ENCODE measurements around the gene TERF2IP.

The TERF2IP gene

GRCh38 chr16:75632857-75633256 is 14.7 kb upstream of the TERF2IP start:
- in situ Hi-C loops (cut with MboI; ENCODE audit: low sequenced_read_pairs): loop anchor here (25.0 kb wide), 1 partner anchor 971 kb away; the partner anchor contains the start of gene RFWD3

GRCh38 chr16:75635036-75635435 is 12.5 kb upstream of the TERF2IP start:
- in situ Hi-C loops (cut with MboI; ENCODE audit: low sequenced_read_pairs): loop anchor here (25.0 kb wide), 1 partner anchor 973 kb away; the partner anchor contains the start of gene RFWD3

DNA sequence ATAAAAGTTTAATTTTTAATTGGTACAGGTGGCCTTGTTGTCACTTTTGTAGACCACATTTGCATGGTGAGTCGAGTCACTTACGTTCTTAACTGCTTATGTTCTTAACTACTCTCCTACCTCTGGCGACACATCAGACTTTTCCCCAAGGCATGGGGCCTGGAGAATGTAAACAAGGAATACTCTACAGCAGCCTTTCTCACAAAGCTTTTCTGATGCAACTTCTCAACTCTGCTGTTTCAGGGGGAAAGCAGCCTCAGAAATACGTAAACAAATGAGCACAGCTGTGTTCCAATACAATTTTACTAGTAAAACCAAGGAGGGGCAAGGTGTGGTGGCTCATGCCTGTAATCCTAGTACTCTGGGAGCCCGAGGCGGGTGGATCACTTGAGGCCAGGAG is 7.0 kb upstream of the TERF2IP start:
- in situ Hi-C loops (cut with MboI; ENCODE audit: low sequenced_read_pairs): loop anchor here (25.0 kb wide), 1 partner anchor 978 kb away; the partner anchor contains the start of gene RFWD3

DNA sequence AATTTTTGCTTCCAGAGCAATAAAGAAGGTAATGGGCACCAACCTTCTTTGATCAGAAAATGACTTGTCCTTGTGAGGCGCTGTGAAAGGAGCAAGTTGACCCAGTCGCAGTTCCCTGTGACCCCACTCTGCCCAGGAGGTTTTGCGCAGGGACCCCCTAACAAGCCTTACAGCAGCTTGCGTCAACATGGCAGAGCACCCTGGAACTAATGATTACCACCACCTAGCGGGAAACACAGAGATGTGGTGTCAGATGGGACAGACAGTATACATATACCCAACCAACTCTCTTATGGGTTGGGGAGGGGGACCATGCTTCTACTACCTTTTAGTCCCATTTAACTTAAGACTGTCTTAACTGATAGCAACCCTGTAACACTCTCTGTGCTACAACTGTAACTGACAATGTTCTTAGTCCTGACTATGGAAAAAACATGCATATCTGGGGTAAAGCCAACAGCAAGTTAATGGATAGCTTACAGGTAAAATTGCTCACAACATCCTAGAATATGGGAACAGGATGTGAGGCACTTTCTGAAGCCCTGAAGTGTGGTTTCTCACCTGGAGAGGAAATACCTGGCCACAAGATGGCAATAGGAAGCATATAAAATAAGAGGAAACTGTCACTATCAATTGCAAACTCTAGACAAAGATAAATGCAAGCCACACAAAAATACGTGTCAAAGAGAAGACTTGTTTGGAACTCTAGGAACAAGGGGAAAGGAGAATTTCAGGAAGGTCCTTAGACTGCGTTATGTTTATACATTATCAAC is 3.1 kb upstream of the TERF2IP start:
- in situ Hi-C loops (cut with MboI; ENCODE audit: low sequenced_read_pairs): loop anchor here (25.0 kb wide), 1 partner anchor 982 kb away; the partner anchor contains the start of gene RFWD3

DNA sequence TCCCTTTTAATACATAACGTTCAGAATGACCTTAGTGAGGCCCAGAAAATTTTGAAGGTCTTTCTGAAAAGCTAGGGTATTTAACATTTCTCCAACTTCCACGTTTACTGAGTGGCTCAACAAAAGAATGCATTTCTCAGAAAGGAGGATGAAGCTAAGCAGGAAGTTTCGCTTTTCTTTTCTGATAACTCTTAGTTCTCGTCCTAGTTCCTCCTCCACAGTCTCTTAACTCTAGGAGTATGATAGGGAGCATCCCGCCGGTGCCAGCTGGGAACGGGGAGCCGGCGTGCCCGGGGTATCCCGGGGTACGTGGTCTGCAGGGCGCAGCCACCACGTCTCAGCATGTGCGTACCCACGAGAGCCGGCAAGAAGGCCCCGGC is 471 bp upstream of the TERF2IP start:
- in situ Hi-C loops (cut with MboI; ENCODE audit: low sequenced_read_pairs): loop anchor here (25.0 kb wide), 1 partner anchor 985 kb away; the partner anchor contains the start of gene RFWD3

DNA sequence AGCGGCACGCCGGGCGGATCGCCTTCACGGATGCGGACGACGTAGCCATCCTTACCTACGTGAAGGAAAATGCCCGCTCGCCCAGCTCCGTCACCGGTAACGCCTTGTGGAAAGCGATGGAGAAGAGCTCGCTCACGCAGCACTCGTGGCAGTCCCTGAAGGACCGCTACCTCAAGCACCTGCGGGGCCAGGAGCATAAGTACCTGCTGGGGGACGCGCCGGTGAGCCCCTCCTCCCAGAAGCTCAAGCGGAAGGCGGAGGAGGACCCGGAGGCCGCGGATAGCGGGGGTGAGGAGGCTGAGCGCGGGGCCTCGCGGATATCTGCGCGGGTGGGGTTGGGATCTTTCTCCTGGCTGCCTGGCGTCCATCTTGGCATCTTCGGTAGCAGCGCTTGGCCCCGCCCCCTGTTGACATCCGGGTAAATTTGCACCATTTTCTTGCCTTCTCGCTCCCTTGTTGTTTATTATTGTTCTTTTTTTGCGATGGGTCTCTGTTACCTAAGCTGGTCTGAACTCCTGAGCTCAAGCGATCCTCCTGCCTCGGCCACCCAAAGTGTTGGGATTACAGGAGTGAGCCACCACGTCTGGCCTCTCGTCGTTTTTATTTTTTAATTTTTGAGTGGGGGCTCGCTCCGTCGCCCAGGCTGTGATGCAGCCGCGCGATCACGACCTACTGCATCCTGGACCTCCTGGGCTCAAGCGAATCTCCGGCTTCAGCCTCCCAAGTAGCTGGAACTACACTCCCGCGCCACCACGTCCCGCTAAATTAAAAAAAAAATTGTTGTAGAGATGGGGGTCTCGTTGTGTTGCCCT is 898 bp downstream of the TERF2IP start:
- in situ Hi-C loops (cut with MboI; ENCODE audit: low sequenced_read_pairs): loop anchor here (25.0 kb wide), 1 partner anchor 986 kb away; the partner anchor contains the start of gene RFWD3

GRCh38 chr16:75653922-75654321 is 6.3 kb downstream of the TERF2IP start:
- in situ Hi-C loops (cut with MboI; ENCODE audit: low sequenced_read_pairs): no loop called here

DNA sequence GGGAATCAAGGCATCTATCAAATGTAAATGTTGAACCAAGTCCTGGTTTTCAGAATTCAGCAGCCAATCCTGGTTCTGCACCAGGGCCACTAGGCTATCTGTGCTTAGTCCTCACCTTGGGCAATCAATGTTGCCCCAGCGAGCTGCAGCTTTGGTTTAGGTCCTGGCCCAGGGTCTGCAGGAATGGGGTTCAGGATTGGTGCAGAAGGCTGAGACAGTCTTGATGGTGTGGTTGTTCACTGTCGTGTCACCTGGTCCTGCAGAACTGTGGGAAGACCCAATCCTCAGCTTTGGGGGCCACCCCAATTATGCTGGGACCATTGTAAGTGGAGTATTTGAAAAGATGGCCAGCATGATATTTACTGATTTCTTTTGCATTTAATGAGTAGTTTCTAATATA is 10.6 kb downstream of the TERF2IP start:
- in situ Hi-C loops (cut with MboI; ENCODE audit: low sequenced_read_pairs): no loop called here

DNA sequence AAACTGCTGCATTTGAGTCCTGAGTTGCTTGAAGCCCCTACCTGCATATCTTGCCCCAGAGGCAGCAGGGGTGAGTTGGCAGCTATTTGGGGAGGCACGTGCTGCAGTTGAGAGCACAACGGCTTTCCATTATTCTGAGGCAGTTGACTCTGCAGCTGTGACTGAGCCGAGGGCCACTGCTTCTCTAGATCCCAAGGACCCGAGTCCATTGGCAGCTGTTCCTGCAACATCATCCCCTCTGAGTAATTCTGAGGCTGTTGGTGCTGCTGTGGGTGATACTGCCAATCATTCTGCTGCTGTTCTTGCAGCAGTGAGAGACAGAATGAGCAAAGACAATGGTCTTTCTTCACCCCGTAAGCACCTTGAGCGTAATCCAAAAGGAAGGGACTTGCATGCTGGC is 12.7 kb downstream of the TERF2IP start:
- in situ Hi-C loops (cut with MboI; ENCODE audit: low sequenced_read_pairs): no loop called here

DNA sequence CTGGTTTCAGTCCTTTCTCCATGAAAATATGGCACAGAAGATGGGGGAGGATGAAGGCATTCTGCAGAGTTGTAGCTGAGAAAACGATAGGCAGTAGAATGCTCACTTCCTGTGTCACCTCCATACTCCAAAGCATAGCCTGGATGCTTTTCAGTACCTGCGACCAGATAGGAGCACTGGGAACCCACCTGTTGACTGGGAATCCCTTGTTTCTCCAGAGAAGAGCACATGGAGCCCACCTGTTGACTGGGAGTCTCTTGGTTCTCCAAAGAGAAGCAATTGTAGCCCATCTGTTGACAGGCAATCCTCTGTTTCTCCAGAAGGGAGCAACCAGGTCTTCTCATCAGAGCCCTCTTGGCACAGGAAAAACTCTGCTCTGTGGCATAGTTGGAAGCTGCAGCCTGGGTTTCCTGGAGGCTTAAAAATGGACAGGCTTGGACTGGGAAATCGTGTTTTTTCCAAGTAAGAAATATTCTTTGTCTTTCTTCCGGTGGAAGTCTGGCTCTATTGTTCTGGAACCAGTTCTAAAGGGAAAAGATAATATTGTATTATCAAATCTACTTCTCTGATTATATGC is 13.2 kb downstream of the TERF2IP start:
- in situ Hi-C loops (cut with MboI; ENCODE audit: low sequenced_read_pairs): no loop called here

GRCh38 chr16:75667503-75667902 is 19.9 kb downstream of the TERF2IP start:
- in situ Hi-C loops (cut with MboI; ENCODE audit: low sequenced_read_pairs): no loop called here

GRCh38 chr16:75676909-75677308 is 29.3 kb downstream of the TERF2IP start, which contains the start of gene CPHXL2:
TSS of gene CPHXL2 (minus strand) at chr16:75677009. CDS start at chr16:75676999, 10 bp downstream.
- in situ Hi-C loops (cut with MboI; ENCODE audit: low sequenced_read_pairs): no loop called here

DNA sequence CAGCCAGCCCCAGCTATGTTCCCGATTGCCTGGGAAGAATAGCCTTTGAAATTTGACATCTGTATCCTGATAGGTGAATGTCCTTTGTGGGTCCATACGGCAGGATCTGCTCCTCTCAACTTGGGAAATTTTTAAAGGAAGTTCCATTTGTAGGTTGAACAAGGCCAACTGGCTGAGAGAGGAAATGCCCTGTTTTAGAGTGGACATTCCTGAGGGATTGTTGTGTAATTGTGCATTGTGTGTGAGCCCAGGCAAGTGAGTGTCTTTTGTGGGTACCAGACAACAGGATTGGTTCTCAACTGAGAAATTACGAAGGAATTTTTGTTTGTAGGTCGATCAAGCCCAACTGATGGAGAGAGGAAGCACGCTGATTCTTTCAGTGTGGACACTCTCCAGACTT is 31.8 kb downstream of the TERF2IP start:
- in situ Hi-C loops (cut with MboI; ENCODE audit: low sequenced_read_pairs): no loop called here

GRCh38 chr16:75682308-75682707 is 34.7 kb downstream of the TERF2IP start:
- in situ Hi-C loops (cut with MboI; ENCODE audit: low sequenced_read_pairs): no loop called here

GRCh38 chr16:75687361-75687760 is 39.8 kb downstream of the TERF2IP start:
- in situ Hi-C loops (cut with MboI; ENCODE audit: low sequenced_read_pairs): no loop called here

- in situ Hi-C loops (cut with MboI; ENCODE audit: low sequenced_read_pairs): no loop called here
Measured at GRCh38 chr16:75695708-75696107, 48.1 kb downstream of the TERF2IP start.

DNA sequence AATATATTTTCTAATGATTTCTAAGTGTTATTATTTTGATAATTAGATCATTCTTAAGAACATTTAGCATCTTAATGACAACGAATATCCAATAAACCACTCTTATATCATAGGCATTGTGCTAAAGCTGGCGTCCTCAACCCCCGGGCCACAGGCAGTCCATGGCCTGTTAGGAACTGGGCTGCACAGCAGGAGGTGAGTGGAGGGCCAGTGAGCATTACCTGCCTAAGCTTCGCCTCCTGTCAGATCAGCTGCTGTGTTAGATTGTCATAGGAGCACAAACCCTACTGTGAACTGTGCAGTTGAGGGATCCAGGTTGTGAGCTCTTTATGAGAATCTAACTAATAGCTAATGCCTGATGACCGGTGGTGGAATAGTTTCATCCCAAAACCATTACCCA is 50.0 kb downstream of the TERF2IP start:
- in situ Hi-C loops (cut with MboI; ENCODE audit: low sequenced_read_pairs): no loop called here

DNA sequence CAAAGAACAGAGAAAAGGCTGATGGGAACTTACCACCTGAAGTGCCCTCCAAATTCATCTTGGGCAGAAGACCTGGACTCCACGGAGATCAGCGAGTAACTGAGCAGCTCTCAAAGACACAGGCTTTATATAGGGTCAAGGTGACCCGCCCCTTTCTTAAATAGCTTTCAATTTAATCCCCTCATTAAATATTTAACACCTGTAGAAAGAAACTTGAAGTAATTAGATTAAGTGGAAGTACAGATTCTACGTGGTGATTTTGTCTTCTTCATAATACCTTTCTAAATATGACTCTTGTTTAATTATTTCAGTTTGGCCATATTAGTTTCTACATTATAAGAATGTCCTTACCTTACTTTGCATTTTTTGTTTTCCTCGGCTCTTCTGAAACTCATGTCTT is 53.8 kb downstream of the TERF2IP start, which contains the start of gene DUXB:
TSS of gene DUXB (minus strand) at position 101 of the 400 bp plus-strand sequence. CDS start at position 58, 43 bp downstream.
- in situ Hi-C loops (cut with MboI; ENCODE audit: low sequenced_read_pairs): no loop called here

- in situ Hi-C loops (cut with MboI; ENCODE audit: low sequenced_read_pairs): no loop called here
Measured at GRCh38 chr16:75702242-75702641, 54.7 kb downstream of the TERF2IP start.

DNA sequence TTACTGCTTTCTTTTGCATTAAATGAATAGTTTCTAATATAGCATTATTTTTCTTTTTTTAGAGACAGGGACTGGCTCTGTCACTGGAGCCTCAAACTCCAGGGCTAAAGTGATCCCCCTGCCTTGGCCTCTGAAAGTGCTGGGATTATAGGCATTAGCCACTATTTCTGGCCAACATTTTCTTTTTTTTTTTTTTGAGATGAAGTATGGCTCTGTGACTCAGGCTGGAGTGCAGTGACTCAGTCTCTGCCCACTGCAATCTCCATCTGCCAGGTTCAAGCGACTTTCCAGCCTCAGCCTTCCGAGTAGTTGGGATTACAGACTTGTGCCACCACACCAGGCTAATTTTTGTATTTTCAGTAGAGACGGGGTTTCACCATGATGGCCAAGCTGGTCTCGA is 55.7 kb downstream of the TERF2IP start:
- in situ Hi-C loops (cut with MboI; ENCODE audit: low sequenced_read_pairs): no loop called here

Data from HL-60/S4 (cell line).